ENCODE results near the gene TARS2.

TARS2 gene

GRCh38 chr1:150486966-150487762 lies at the start of gene TARS2:
TARS2 (plus strand) TSS chr1:150487419; CDS start chr1:150487451, 32 bp downstream.
- peak; percentile 79 to 90 (median 82) for DNase-seq

- DNase-seq: no peak
Observed at GRCh38 chr1:150441121-150441520, 46.1 kb upstream of the TARS2 start.

GRCh38 chr1:150444232-150444631 lies 43.0 kb upstream of the TARS2 start:
- DNase-seq: no peak

DNA sequence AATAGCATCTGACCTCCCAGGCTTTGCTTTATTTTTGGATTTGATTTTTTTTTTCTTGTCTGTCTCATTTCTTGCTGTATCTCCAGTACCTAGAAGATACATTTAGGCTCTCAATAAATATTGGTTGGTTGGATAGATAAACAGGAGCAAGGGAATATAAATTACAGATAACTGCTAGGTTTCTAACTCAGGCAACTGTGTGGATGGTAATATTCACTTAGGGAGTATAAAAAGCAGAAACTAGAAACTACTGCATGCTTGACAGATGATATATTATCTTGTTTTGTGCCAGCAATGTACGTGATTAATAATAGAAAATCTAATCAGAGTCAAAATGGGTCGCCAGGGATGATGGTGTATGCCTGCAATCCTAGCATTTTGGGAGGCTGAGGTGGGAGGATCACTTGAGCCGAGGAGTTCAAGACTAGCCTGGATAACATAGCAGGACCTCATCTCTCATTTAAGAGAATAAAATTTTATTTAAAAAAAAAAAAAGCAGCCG lies 31.0 kb upstream of the TARS2 start:
- no peak for DNase-seq

DNA sequence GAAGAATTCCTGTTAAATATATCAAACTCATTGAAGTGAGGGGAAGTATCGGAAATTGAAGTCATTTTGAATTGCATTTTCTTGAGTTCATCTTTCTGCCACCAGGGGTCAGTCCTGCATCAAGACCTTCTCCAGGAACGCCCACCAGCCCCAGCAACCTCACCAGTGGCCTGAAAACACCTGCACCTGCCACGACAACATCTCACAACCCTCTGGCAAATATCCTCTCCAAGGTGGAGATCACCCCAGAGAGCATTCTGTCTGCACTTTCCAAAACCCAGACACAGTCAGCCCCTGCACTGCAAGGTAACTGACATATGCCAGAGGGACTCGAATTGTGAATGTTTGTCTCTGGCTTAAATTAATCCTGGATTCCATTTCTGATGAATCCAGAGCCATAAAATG lies 22.8 kb upstream of the TARS2 start:
- DNase-seq: peak; percentile 36 to 64 (median 44)

DNA sequence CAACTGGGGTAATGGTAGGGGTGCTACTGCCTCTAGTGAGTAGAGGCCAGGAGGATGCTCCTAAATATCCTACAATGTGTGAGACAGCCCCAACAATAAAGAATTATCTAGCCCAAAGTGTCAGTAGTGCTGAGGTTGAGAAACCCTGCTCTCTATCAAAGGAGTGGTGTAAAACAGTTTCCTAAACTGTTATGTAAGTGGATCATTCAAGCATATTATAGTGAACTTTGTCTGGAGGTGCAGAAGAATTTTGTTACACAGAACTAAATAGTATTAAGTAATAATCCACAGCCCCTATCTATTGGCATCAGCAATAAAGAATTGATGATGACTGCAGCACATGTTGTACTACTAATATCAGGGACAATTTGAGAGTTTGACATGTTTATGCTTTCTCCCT lies 20.3 kb upstream of the TARS2 start:
- no peak for DNase-seq

DNA sequence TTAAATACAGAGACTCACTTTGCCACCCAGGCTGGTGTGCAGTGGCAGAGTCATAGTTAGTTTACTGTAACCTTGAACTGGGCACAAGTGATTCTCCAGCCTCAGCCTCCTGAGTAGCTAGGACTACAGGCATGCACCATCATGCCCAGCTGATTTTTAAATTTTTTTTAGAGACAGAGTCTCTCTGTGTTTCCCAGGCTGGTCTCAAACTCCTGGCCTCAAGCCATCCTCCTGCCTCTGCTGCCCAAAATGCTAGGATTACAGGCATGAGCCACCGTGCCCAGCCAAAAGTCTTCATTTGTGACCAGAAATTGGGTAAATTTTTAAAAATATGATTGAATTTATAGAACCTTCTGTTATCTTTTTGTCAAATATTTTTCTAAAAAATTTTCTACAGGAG lies 17.9 kb upstream of the TARS2 start:
- DNase-seq: no peak

DNA sequence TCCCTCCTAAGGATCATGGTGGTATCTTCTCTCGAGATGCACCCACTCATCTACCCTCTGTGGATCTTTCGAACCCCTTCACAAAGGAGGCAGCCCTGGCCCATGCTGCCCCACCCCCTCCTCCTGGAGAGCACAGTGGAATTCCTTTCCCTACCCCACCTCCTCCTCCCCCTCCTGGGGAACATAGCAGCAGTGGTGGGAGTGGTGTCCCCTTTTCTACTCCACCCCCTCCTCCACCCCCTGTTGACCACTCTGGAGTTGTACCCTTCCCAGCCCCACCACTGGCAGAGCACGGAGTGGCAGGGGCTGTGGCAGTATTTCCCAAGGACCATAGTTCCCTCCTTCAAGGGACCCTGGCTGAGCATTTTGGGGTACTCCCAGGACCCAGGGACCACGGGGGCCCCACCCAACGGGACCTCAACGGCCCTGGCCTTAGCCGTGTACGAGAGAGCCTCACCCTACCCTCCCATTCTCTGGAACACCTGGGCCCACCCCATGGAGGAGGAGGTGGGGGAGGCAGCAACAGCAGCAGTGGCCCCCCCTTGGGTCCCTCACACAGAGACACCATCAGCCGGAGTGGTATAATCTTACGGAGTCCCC lies 14.5 kb upstream of the TARS2 start:
- DNase-seq: no peak

DNA sequence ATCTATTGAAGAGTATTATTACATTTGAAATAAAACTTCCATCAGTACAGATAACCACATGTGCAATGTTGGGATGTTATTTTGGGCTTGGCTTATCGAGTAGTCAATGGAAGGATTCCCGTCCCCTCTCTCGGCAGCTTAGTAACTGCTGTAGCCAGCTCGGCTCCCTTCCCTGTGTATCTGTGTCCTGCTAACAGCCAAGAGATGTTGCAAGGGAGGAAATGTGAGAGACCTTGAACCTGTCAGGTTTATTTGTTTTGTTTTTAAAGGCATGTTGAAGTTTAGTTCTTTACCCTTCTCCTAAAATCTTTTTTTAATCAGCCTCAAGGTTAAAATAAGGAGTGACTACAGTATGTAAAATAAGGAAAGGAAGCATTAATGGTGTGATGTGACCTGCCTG lies 13.6 kb upstream of the TARS2 start:
- no peak for DNase-seq

DNA sequence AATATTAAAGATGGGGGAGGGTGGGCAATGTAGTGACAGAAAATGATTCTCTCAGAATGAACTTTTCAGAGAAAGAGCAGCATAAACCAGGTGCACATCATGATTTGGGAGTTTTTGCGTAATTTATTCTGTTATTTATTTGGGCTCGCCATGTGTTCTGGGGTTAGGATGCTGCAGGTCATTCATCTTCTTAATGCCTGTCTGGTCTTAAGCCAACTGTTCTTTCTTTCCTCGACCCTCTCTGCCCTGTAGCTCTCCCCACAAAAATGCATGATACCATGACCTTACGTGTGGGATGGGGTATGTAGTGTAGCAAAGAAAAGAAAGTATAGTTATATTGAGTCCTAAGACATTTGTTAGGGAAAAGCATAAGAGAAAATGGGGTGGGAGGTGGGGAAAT lies 12.3 kb upstream of the TARS2 start:
- no peak for DNase-seq

- no peak for DNase-seq
Observed at GRCh38 chr1:150476754-150477153, 10.5 kb upstream of the TARS2 start.

DNA sequence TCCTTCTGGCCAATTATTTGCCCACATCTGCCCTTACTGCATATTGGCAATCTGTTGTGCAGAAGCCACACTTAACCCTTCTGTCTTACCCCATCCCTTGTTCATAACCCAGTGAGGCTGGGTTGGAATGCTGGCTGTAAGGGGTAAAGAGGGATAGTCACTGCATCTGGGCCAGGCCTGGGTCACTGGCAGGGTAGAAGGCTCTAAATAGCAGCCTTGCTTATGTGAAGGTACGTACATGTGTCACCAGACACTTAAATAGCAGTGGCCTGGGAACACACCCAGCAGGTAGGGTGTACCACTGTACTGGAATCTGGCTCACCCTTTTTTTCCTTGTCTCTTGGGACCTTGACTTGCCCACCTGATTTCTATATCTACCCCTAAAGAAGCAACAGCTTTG lies 9.9 kb upstream of the TARS2 start:
- no peak for DNase-seq

- no peak for DNase-seq
Observed at GRCh38 chr1:150477733-150478132, 9.5 kb upstream of the TARS2 start.

DNA sequence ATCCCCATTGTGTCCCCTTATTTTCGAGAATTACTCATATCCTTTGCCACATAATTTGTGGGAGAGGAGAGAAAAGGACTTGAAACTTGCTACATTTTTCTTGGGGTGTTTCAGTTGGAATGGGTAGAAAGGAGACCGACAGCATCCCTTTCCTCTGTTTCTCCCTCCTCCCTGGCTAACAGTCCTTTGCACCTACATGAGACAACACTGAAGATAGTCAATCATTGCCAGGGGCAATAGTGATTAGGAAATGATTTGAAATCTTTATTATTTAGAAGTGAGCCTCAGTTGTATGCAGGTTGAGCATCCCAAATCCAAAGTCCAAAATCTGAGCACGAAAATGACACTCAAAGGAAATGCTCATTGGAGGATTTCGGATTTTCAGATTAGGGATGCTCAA lies 7.8 kb upstream of the TARS2 start:
- DNase-seq: no peak

DNA sequence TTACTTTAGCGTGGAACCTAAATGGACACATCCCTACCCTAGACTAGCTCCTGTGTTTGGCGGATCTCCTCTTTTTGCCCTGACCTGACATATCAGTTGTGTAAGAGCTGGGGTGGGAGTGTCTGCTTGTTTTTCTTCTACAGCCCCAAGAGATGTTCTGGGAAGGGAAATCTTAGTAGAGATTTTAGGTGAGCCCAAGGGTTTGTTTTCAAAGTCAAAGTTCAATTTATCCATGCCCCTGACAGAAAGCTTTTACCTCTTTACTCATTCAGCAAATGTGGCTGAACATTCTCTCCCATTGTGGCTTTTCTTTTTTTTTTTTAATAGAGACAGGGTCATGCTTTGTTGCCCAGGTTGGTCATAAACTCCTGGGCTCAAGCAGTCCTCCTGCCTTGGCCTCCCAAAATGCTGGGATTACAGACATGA lies 7.3 kb upstream of the TARS2 start:
- DNase-seq: no peak

GRCh38 chr1:150484431-150484830 lies 2.8 kb upstream of the TARS2 start:
- no peak for DNase-seq

DNA sequence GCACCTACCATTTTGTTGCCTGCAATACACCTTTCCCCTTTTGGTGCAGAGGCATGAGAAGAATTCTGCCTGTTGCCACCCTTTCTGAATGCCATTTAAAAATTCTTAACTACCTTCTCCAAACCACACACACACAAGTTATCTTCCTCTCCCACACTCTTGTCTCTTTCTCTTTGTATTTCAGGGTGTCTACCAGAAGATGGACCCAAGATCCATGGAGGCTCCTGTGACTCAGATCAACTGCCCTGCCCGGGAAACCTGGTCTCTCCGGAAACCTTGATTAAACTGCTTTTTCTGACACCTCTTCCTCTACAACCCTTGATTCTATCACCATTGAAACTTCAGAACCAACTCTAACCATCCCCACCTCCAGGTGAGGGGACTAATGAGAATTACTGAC lies 2.4 kb upstream of the TARS2 start:
- no peak for DNase-seq

- DNase-seq: no peak
Observed at GRCh38 chr1:150487763-150488115, 520 bp downstream of the TARS2 start.

- DNase-seq: no peak
Observed at GRCh38 chr1:150493175-150493574, 6.0 kb downstream of the TARS2 start.

GRCh38 chr1:150498342-150498741 lies 11.1 kb downstream of the TARS2 start:
- no peak for DNase-seq

DNA sequence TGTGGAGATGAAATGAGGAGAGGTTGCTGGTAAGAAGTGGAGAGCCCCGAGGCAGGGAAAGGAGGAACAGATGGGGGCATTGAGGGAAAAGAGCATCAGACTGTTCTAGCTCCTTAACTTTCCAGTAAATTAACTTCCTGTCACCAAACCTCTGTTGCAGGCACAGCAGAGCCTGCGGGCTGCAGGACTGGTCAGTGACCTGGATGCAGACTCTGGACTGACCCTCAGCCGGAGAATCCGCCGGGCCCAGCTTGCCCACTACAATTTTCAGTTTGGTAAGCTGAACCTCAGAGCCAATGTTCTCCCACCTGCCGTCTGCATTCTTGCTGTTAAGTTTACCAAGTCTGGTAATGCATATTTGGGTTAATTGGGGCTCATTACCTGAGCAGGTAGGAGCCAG lies 18.2 kb downstream of the TARS2 start:
- no peak for DNase-seq

GRCh38 chr1:150507912-150508864 lies 21.0 kb downstream of the TARS2 start, which contains the start of gene ECM1:
ECM1 (plus strand) TSS chr1:150508109; CDS start chr1:150508210, 101 bp downstream.
- DNase-seq: no peak

GRCh38 chr1:150508982-150509381 lies 21.8 kb downstream of the TARS2 start:
- DNase-seq: no peak

Data from activated CD4-positive, CD25-positive, alpha-beta regulatory T cell (primary cell).